GM18498 (cell line): Measurements from ENCODE around the gene NFKBIB.

Source experiments
- ATAC-seq: cut with Tn5 transposase; IDR thresholded peaks from one replicate; pipeline ENCODE4 v1.9.1; 2021; ENCODE audit warnings: mild to moderate bottlenecking, moderate library complexity; ENCODE audit not compliant: unreplicated experiment

Gene NFKBIB

DNA sequence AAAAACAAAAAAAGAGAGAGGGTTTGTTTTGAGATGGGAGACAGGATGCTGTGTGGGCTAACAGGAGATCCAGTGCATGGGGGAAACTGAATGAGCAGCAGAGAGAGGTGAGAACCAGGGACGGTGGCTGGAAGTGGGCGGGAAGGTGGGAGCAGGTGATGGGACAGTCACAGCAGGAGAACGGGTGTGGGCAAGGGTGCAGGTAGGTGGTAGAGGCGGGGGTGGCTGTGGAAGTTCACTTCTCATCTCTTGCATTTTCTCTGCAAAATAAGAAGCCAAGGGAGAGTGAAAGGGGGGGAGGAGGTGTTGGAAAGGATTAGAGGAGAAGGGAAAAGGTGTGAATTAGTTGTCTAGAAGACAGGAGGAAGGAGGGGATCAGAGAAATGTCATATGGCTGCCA, 53.9 kb downstream of the NFKBIB start:
- no peak for ATAC-seq

- ATAC-seq: no peak
Measured at GRCh38 chr19:38956264-38956663, 56.5 kb downstream of the NFKBIB start.

DNA sequence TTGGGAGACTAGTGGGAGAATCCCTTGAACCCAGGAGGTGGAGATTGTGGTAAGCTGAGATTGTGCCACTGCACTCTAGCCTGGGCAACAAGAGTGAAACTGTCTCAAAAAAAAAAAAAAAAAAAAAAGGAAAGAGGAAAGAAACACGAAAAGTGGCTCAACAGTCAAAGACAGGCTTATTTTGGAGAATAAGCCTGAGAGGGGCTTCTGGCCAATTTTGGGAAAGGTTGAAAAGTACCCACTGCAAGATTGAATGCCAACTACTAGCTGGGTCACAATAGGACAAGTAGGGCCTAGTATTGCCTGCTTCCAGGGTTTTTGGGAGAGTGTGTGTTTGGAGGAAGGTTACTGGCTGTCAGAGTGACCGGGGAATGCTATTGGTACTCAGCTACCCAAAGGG, 58.5 kb downstream of the NFKBIB start:
- ATAC-seq: no peak
